ENCODE measurements around the gene HS6ST2. TPM values are rescaled to one million over a fixed set of nuclear protein-coding genes. Genes with fewer than 3 reads are reported as not detected.

The HS6ST2 gene
- total RNA-seq, 2 experiments from 2014 or later = not detected

GRCh38 chrX:132614297-132614696 lies 344.1 kb downstream of the HS6ST2 start:
- H3K27ac ChIP-seq (ENCODE audit: low read depth, low read length, poor library complexity, severe bottlenecking) = no peak overlapping the region
- H3K9me2 ChIP-seq (ENCODE audit: insufficient read depth, low read length) = no peaks in the 10 kb centered on the region
- no peaks in the 10 kb centered on the region for H3K9me3 ChIP-seq (ENCODE audit: low read length)
- CTCF ChIA-PET (ENCODE audit: unreplicated experiment) = no interaction called here
- no peak for TF ChIP-seq EZH2phosphoT487 (IDR thresholded peaks at IDR 0.05; ENCODE audit: borderline replicate concordance, low read depth, low read length)
- TF ChIP-seq CTCF (conservative IDR thresholded peaks at IDR 0.05; ENCODE audit: low read length) = peak; percentile 54; the same call in 1 of the 2 replicates
- H2AFZ ChIP-seq (ENCODE audit: low read length) = no peak overlapping the region
- H3K79me2 ChIP-seq (ENCODE audit: insufficient read depth, low read depth, low read length) = no peaks in the 10 kb centered on the region
- H3K36me3 ChIP-seq (ENCODE audit: insufficient read depth, low read length) = no peaks in the 10 kb centered on the region
- BruUV-seq (replicated peaks) = no TSS peak
- DNase-seq (ENCODE audit: low spot score) = peak; percentile 15
- no peak overlapping the region for H3K4me2 ChIP-seq (ENCODE audit: low read length)
- intact Hi-C loops (cut with micrococcal nuclease; ENCODE audit: unreplicated experiment) = loop anchor here (10.0 kb wide), 3 partner anchors 119 to 769 kb away; no protein-coding TSS in a partner anchor
- no peak overlapping the region for H3K4me3 ChIP-seq (ENCODE audit: low read depth, low read length, poor library complexity, severe bottlenecking)
- POLR2A ChIA-PET = interaction anchor here (0.5 kb wide), 1 partner anchor 295 kb away, joined by 6 read pairs; no protein-coding TSS in a partner anchor
- no peaks in the 10 kb centered on the region for H4K20me1 ChIP-seq (ENCODE audit: insufficient read depth, low read length)
- no peaks in the 10 kb centered on the region for H3K4me1 ChIP-seq (ENCODE audit: insufficient read depth, low read length, poor library complexity, severe bottlenecking)

DNA sequence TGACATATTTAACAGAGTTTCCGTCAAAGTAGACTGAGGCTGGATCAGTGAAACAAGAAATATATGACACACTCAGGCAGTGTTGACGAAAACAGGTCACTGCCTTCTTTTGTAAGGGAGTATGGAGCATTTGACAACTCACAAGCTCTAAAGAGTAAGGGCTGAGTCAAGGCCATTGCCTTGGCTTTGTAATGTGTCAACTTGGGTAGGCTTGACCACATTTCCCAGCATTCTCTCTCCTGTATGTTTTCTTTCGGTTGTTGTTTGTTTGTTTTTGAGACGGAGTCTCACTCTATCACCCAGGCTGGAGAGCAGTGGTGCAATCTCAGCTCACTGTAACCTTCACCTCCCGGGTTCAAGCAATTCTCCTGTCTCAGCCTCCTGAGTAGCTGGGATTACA lies 344.6 kb downstream of the HS6ST2 start:
- Histone ChIP-seq H3K79me2 (ENCODE audit: insufficient read depth, low read depth, low read length) (no peaks in the 10 kb centered on the region), H3K27ac (ENCODE audit: low read depth, low read length, poor library complexity, severe bottlenecking) (no peak overlapping the region), H3K4me1 (ENCODE audit: insufficient read depth, low read length, poor library complexity, severe bottlenecking) (no peaks in the 10 kb centered on the region), H3K36me3 (ENCODE audit: insufficient read depth, low read length) (no peaks in the 10 kb centered on the region), H3K4me2 (ENCODE audit: low read length) (no peak overlapping the region), H3K9me2 (ENCODE audit: insufficient read depth, low read length) (no peaks in the 10 kb centered on the region), H3K4me3 (ENCODE audit: low read depth, low read length, poor library complexity, severe bottlenecking) (no peak overlapping the region), H2AFZ (ENCODE audit: low read length) (no peak overlapping the region), H4K20me1 (ENCODE audit: insufficient read depth, low read length) (no peaks in the 10 kb centered on the region), H3K9me3 (ENCODE audit: low read length) (no peaks in the 10 kb centered on the region)
- intact Hi-C loops (cut with micrococcal nuclease; ENCODE audit: unreplicated experiment) = loop anchor here (1.0 to 10.0 kb wide), 4 partner anchors 119 to 769 kb away; no protein-coding TSS in a partner anchor
- DNase-seq (ENCODE audit: low spot score) = no peak
- ChIA-PET POLR2A (interaction anchor here (0.5 kb wide), 1 partner anchor 295 kb away, joined by 6 read pairs; no protein-coding TSS in a partner anchor), CTCF (ENCODE audit: unreplicated experiment) (interaction anchor here (1.0 kb wide), 1 partner anchor 321 kb away, joined by 3 read pairs; no protein-coding TSS in a partner anchor)
- TF ChIP-seq CTCF (conservative IDR thresholded peaks at IDR 0.05; ENCODE audit: low read length) = no peak
- no peak for TF ChIP-seq EZH2phosphoT487 (IDR thresholded peaks at IDR 0.05; ENCODE audit: borderline replicate concordance, low read depth, low read length)
- no TSS peak for BruUV-seq (replicated peaks)

- H3K9me2 ChIP-seq (ENCODE audit: insufficient read depth, low read length) = no peaks in the 10 kb centered on the region
- H3K4me1 ChIP-seq (ENCODE audit: insufficient read depth, low read length, poor library complexity, severe bottlenecking) = no peaks in the 10 kb centered on the region
- no peak overlapping the region for H3K4me2 ChIP-seq (ENCODE audit: low read length)
- ChIA-PET CTCF (ENCODE audit: unreplicated experiment) (interaction anchor here (1.0 kb wide), 1 partner anchor 320 kb away, joined by 3 read pairs; no protein-coding TSS in a partner anchor), POLR2A (no interaction called here)
- no peaks in the 10 kb centered on the region for H3K36me3 ChIP-seq (ENCODE audit: insufficient read depth, low read length)
- BruUV-seq (replicated peaks) = no TSS peak
- H4K20me1 ChIP-seq (ENCODE audit: insufficient read depth, low read length) = no peaks in the 10 kb centered on the region
- H3K27ac ChIP-seq (ENCODE audit: low read depth, low read length, poor library complexity, severe bottlenecking) = no peak overlapping the region
- peak; percentile 75 for TF ChIP-seq CTCF (conservative IDR thresholded peaks at IDR 0.05; ENCODE audit: low read length)
- TF ChIP-seq EZH2phosphoT487 (IDR thresholded peaks at IDR 0.05; ENCODE audit: borderline replicate concordance, low read depth, low read length) = no peak
- intact Hi-C loops (cut with micrococcal nuclease; ENCODE audit: unreplicated experiment) = loop anchor here (1.0 to 10.0 kb wide), 4 partner anchors 118 to 768 kb away; no protein-coding TSS in a partner anchor
- peak; percentile 49 for DNase-seq (ENCODE audit: low spot score)
- H3K4me3 ChIP-seq (ENCODE audit: low read depth, low read length, poor library complexity, severe bottlenecking) = no peak overlapping the region
- H3K9me3 ChIP-seq (ENCODE audit: low read length) = no peaks in the 10 kb centered on the region
- H3K79me2 ChIP-seq (ENCODE audit: insufficient read depth, low read depth, low read length) = no peaks in the 10 kb centered on the region
- no peak overlapping the region for H2AFZ ChIP-seq (ENCODE audit: low read length)
Measured at GRCh38 chrX:132612821-132613564, 345.4 kb downstream of the HS6ST2 start.
